Stimulated activated CD8-positive, alpha-beta memory T cell treated with anti-CD3 and anti-CD28 coated beads, Interleukin-7, amount 100 ng/mL, for 1 hour (primary cell): ENCODE measurements around the gene EZH1.

ENCODE experiments used
- DNase-seq, 2 donors: peaks; one replicate each; pipeline ENCODE4 v3.0.0-alpha.2; 2020; ENCODE audit warnings: low read depth in 2 of 2

EZH1 gene

GRCh38 chr17:42744806-42745617, at the start of gene EZH1:
Gene EZH1, minus strand, starts transcription at chr17:42745040. Its CDS starts 16,099 bp downstream, at chr17:42728941.
- peak; percentile 76 to 82 for DNase-seq

DNA sequence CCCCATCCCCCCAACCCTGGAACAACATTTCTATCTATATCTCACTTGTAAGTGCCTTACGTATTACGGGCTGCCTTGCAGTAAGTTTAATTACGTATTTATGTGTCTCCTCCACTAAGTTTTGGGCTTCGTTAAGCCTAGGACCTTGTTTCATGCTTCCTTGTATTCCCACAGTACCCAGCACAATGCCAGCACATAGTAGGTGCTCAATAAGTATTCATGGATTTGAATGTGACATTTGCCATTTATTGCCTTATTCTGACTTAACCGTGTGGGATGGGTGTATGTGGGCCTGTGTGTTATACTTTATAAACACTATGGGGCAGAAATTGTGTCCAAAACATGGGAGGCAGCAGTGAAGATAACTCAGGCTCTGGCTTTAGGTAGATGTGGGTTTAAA, 47.7 kb upstream of the EZH1 start:
- DNase-seq: no peak

DNA sequence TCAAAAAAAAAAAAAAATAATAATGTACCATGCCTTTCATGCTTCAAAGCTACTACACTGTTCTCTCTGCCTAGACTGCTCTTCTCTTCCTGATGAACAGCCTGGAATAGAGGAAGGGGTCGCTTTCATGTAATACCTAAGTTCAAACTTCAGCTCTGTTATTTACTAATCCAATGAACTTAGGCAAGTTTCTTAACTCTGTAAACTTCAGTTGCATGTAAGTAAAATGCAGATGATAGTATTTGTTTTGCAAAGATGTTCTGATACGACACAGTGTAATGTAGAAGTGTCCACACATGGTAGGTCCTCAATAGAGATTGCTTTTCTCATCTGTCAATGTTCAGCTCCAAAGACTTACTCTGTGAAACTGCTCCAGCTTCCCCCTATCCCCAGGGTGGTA, 47.1 kb upstream of the EZH1 start:
- DNase-seq: no peak

- no peak for DNase-seq
These were observed 42.4 kb upstream of the EZH1 start for GRCh38 chr17:42787266-42787665.

DNA sequence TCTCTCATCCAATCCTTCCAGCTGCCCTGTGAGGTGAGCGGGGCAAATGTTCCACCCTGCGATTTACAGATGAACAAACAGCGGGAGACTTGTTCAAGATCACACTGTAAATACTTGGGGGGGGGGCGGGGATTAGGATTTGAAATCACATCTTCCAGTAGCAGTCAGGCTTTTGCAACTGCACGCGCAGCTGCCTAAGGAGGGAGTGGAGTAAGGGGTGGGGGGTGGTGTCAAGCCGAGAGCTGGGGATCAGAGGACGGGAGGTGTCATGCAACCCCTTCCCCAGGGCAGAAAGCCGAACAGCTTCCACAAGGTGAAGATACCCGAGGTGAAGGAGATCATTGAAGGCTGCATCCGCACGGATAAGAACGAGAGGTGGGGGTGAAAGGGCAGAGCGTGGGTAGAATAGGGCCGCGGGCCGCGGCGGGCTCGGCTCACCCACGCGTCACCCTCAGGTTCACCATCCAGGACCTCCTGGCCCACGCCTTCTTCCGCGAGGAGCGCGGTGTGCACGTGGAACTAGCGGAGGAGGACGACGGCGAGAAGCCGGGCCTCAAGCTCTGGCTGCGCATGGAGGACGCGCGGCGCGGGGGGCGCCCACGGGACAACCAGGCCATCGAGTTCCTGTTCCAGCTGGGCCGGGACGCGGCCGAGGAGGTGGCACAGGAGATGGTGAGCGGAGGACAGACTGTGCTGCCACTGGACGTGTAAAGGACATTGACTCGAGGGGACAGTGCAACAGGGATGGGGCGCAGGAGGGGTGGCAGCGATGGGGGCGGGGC, 40.2 kb upstream of the EZH1 start:
- DNase-seq: no peak

- no peak for DNase-seq
These were observed 39.6 kb upstream of the EZH1 start for GRCh38 chr17:42784409-42784808.

DNA sequence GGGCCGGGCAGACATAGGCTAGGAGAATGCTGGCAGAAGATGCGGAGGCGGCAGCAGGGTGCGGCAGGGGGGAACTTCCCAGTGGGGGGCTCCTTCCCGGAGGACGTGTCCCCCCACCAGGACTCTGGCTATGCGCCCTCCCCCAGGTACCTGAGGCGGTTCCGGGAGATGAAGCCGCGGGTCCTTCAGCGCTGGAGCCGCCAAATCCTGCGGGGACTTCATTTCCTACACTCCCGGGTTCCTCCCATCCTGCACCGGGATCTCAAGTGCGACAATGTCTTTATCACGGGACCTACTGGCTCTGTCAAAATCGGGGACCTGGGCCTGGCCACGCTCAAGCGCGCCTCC, 38.9 kb upstream of the EZH1 start:
- no peak for DNase-seq

- no peak for DNase-seq
These were observed 38.4 kb upstream of the EZH1 start for GRCh38 chr17:42783062-42783790.

DNA sequence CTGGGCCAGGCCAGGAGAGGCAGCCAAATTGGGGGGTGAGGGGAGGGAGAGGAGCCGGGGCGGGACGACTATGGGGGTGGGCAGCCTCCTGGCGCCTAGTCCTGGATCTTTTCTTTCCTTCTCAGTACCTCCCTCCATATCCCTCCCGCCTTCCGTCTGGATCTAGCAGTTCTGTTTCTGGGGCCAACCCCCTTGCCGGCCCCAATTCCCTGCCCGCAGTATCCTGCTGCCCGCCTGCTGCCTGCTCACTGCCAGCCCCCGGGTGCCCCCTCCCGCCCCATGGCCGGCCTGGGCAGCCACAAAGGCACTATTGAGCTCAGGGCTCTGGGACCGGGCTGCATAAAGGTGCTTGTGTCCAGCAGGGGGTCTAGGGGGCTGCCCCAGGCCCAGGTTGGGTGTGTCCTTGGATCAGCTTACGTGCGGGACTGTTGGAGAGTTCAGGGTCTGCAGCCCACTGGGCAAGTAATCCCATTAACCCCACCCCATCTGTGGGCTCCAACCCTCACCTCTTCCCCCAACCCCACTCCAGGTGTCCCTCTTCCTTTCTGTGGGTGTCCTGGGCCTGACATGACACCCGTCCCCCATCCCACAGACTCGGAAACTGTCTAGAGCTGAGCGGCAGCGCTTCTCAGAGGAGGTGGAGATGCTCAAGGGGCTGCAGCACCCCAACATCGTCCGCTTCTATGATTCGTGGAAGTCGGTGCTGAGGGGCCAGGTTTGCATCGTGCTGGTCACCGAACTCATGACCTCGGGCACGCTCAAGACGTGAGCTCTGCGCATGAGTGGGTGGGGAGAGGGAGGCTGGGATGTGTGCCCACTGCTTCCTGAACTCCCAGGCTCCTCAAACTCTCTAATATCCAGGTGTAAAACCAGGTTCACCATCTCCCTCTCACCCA, 37.6 kb upstream of the EZH1 start:
- no peak for DNase-seq

DNA sequence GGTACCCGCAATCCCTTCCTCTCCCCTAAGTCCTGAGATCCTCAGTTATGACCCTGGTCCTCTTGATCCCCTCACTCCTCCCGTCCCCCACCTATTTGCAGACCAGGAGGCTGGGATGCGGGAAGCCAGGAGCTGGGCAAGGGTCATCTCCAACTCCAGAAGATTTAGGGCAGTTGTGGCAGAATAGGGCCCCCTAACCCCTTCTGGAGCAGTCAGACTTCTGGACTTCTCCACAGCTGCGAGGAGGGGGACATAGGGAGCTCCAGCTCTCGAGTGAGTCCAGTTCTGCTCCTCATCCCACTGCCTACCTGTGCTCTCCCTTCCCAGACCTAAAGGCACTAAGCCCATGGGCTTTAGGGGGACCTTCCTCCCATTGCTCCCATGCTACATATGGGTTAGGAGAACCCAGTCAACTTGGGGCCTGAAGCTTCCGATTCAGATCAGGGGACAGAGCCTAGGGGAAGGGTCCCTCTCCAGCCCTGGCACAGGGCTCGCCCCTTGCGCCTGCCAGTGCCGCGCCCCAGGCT, 36.9 kb upstream of the EZH1 start:
- no peak for DNase-seq

DNA sequence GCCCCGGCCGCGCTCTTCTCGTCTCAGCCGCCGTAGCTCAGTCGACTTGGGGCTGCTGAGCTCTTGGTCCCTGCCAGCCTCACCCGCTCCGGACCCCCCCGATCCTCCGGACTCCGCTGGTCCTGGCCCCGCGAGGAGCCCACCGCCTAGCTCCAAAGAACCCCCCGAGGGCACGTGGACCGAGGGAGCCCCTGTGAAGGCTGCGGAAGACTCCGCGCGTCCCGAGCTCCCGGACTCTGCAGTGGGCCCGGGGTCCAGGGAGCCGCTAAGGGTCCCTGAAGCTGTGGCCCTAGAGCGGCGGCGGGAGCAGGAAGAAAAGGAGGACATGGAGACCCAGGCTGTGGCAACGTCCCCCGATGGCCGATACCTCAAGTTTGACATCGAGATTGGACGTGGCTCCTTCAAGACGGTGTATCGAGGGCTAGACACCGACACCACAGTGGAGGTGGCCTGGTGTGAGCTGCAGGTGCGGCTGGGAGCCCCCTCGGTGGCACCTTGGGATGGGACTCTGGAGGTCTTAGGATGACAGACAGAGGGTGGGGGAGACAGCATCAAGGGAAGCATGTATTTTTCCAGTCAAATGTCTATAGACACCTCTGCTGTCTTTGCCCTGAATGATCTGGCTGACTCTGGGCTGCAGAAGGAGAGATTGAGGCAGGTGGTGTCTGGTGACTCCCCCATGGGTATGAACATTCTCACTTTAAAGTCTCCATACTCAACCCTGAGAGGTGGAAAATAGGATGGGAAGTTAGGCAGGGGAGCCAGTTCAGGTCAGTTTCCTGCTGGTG, 36.2 kb upstream of the EZH1 start:
- DNase-seq: no peak

DNA sequence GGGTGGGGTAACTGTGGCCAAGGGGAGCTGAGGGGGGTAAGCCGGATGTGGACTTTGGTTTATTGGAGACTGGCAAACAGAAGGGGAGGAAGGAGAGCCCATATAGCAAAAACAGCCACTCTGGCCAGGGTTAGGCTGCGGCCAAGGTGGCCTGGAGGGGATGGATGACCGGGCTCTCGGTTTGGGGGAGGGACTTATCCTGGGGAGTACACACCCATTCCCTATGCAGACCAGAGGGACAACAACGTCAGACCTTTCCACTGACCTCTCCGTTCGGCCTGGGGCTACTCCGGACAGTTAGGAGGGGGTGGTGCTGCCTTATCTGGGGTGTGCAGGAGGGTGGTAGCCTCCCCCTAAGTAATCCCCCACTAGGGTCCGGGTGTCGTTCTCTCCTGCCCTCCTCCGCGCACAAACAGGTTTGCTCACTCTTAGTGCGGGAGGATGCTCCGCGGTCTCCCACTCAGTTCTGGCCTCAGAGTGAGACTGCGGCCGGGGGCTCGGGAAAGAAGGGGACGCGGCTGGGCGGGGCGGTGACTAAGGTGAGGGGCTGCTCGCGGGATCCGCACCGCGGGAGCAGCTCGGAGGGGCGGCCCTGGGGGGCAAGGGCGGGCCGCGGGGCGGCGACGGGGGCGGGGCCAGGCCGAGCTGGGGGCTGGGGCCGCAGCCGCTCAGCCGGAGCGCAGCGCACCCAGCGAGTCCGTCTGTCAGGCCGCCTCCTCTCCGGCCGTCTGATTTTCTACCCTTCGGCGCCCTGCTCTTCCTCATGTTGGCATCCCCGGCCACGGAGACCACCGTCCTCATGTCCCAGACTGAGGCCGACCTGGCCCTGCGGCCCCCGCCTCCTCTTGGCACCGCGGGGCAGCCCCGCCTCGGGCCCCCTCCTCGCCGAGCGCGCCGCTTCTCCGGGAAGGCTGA, 35.4 kb upstream of the EZH1 start, which contains the start of gene WNK4:
WNK4 (plus strand) TSS at position 675 of the 915 bp plus-strand sequence; CDS start at position 764, 89 bp downstream.
- no peak for DNase-seq

DNA sequence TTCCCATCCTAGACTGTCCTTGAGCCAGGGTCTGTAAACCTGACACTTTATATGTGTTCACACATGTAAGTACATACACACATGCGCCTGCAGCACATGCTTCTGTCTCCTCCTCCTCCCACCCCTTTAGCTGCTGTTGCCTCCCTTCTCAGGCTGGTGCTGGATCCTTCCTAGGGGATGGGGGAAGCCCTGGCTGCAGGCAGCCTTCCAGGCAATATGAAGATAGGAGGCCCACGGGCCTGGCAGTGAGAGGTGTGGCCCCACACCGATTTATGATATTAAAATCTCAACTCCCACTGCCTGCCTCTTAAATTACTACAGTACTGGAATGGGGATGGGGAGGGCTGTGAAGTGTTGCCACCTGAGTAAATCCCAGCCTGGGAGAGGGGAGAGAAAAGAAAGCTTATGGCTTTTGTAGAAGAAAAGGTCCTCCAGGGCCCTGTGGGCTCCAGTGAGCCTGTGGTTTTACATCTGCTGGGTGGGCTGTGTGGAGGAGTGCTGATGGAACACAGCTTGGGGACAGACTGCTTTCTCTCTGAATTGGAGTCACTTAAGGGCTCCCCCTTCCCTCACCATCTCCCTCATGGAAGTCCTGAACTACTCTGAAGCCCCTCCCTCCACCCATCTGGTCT, 34.6 kb upstream of the EZH1 start:
- DNase-seq: no peak

GRCh38 chr17:42778570-42778969, 33.7 kb upstream of the EZH1 start:
- DNase-seq: no peak

GRCh38 chr17:42775534-42776098, 30.8 kb upstream of the EZH1 start:
- no peak for DNase-seq

DNA sequence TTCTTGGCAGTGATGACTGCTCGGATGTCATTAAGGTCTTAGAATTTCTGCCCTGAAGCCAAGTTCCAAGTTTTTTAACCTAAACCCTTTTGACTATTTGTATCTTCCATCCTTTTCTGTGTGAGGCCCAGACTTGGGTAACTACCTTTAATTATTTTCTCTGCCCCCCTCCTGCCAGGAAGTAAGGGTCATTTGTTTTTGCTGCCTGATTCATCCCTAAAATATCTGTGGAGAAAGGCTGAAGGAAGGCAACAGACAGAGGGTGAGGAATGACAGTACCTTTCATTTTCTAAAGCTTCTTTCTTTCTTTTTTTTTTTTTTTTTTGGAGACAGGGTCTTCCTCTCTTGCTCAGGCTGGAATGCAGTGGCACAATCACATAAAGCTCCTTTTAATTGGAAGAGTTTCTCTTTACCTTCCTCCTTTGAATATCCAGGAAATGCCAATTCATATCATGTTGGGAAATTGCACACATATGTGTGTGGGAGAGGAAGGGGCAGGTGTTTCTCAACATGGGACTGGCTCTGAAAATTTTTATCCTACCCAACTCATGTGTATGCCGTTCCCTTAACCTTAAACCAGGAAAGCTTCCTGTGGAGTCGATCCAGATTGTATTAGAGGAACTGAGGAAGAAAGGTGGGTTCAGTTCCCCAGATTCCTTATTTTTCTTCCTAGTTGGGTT, 29.4 kb upstream of the EZH1 start:
- no peak for DNase-seq

GRCh38 chr17:42773290-42774035, 28.6 kb upstream of the EZH1 start, which contains the start of gene VPS25:
Gene VPS25, plus strand, starts transcription at chr17:42773449. Its CDS starts 27 bp downstream, at chr17:42773476.
- peak; percentile 48 to 63 for DNase-seq
